Parathyroid adenoma (tissue), 2 donors: ENCODE measurements around the gene ZNF280A.

Experiments used
- H2AFZ ChIP-seq: fragments of 300-600 bp; sonication (generic); one replicate; pipeline ENCODE4 v1.7.0; 2017; ENCODE audit warnings: antibody characterized with exemption, mild to moderate bottlenecking
- H3K27ac ChIP-seq: fragments of 300-600 bp; sonication (generic); one replicate; pipeline ENCODE4 v1.7.0; 2017
- H3K27me3 ChIP-seq: fragments of 300-600 bp; sonication (generic); one replicate; pipeline ENCODE4 v1.7.0; 2017; ENCODE audit warnings: low read length; ENCODE audit not compliant: control insufficient read depth, insufficient read depth
- H3K36me3 ChIP-seq: fragments of 300-600 bp; sonication (generic); one replicate; pipeline ENCODE4 v1.7.0; 2017; ENCODE audit warnings: low read length; ENCODE audit not compliant: control insufficient read depth, insufficient read depth
- H3K4me1 ChIP-seq: fragments of 300-600 bp; sonication (generic); one replicate; pipeline ENCODE4 v1.7.0; 2017; ENCODE audit warnings: control low read depth
- H3K4me2 ChIP-seq: fragments of 300-600 bp; sonication (generic); one replicate; pipeline ENCODE4 v1.7.0; 2017; ENCODE audit warnings: low read length
- H3K4me3 ChIP-seq: fragments of 300-600 bp; sonication (generic); one replicate; pipeline ENCODE4 v1.7.0; 2017; ENCODE audit warnings: low read depth, low read length
- H3K79me2 ChIP-seq: fragments of 300-600 bp; sonication (generic); one replicate; pipeline ENCODE4 v1.7.0; 2017; ENCODE audit warnings: control low read depth
- H3K9ac ChIP-seq: fragments of 300-600 bp; sonication (generic); one replicate; pipeline ENCODE4 v1.7.0; 2017; ENCODE audit warnings: mild to moderate bottlenecking
- H3K9me3 ChIP-seq: fragments of 300-600 bp; sonication (generic); one replicate; pipeline ENCODE4 v1.7.0; 2017; ENCODE audit warnings: low read length; ENCODE audit not compliant: control insufficient read depth
- TF ChIP-seq, protein P1 (sequence below): fragments of 300-600 bp; sonication (generic); IDR thresholded peaks from one replicate; pipeline ENCODE4 v1.7.0; 2017; ENCODE audit warnings: antibody characterized with exemption, mild to moderate bottlenecking
- donor health status: primary hyperparathyroidism.

ZNF280A gene, protein sequence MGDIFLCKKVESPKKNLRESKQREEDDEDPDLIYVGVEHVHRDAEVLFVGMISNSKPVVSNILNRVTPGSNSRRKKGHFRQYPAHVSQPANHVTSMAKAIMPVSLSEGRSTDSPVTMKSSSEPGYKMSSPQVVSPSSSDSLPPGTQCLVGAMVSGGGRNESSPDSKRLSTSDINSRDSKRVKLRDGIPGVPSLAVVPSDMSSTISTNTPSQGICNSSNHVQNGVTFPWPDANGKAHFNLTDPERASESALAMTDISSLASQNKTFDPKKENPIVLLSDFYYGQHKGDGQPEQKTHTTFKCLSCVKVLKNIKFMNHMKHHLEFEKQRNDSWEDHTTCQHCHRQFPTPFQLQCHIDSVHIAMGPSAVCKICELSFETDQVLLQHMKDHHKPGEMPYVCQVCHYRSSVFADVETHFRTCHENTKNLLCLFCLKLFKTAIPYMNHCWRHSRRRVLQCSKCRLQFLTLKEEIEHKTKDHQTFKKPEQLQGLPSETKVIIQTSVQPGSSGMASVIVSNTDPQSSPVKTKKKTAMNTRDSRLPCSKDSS

GRCh38 chr22:22520020-22520656 lies at the start of gene ZNF280A:
TSS of gene ZNF280A (minus strand) at chr22:22520270. CDS start at chr22:22515630, 4,640 bp downstream.
- H3K4me1 ChIP-seq: no peaks in the 10 kb centered on the region
- H3K27ac ChIP-seq: no peak within 1 kb of the TSS
- TF ChIP-seq, protein P1, sequence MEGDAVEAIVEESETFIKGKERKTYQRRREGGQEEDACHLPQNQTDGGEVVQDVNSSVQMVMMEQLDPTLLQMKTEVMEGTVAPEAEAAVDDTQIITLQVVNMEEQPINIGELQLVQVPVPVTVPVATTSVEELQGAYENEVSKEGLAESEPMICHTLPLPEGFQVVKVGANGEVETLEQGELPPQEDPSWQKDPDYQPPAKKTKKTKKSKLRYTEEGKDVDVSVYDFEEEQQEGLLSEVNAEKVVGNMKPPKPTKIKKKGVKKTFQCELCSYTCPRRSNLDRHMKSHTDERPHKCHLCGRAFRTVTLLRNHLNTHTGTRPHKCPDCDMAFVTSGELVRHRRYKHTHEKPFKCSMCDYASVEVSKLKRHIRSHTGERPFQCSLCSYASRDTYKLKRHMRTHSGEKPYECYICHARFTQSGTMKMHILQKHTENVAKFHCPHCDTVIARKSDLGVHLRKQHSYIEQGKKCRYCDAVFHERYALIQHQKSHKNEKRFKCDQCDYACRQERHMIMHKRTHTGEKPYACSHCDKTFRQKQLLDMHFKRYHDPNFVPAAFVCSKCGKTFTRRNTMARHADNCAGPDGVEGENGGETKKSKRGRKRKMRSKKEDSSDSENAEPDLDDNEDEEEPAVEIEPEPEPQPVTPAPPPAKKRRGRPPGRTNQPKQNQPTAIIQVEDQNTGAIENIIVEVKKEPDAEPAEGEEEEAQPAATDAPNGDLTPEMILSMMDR: no peak
- H3K4me3 ChIP-seq: no peak within 1 kb of the TSS
- no peak within 1 kb of the TSS for H3K4me2 ChIP-seq
- no peak within 1 kb of the TSS for H3K9ac ChIP-seq
- H3K36me3 ChIP-seq: no peaks in the 10 kb centered on the region
- no peaks in the 10 kb centered on the region for H3K79me2 ChIP-seq
- no peaks in the 10 kb centered on the region for H3K9me3 ChIP-seq
- H3K27me3 ChIP-seq: no peaks in the 10 kb centered on the region
- no peak within 1 kb of the TSS for H2AFZ ChIP-seq

DNA sequence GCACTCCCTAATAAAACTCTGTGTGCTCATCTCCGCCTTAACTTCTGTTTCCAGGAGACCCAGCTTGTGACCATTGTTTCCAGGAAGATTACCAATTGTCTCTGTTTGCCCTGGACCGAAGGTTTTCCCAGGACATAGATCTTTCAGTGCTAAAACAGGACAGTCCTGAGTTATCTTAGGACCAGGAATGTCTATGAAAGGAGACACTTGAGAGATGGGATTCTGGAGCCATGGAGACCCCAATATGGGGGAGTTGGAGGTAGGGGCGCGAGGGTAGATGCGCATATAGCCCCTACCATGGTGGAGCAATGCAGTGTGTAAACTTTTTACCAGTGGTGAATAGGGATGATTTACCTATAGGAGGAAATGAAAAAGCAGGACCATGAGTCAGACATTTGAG lies 49.1 kb upstream of the ZNF280A start:
- no peak overlapping the region for H2AFZ ChIP-seq
- no peaks in the 10 kb centered on the region for H3K9me3 ChIP-seq
- H3K79me2 ChIP-seq: no peaks in the 10 kb centered on the region
- no peak overlapping the region for H3K9ac ChIP-seq
- no peaks in the 10 kb centered on the region for H3K36me3 ChIP-seq
- H3K4me3 ChIP-seq: no peak overlapping the region
- TF ChIP-seq, protein P1: no peak
- no peak overlapping the region for H3K4me2 ChIP-seq
- H3K27me3 ChIP-seq: no peaks in the 10 kb centered on the region
- H3K4me1 ChIP-seq: no peaks in the 10 kb centered on the region
- no peak overlapping the region for H3K27ac ChIP-seq

DNA sequence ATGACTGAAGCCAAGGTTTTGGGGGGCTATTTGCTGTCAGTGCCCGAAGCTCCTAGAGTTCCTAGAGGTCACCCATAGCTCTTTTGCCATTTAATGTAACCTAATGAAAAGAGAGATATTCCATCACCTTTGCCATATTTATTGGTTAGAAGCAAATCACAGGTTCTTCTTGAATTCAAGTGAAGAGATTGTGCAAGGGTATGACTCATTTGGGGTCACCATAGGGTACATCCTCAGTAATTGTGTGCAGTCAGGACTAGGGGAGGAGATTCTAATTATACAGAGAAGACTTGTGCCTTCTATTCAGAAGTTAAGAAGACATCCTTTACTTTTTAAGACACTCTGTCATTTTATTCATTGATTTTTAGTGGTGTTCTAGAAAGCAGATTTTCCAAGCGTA lies 45.9 kb upstream of the ZNF280A start:
- H3K36me3 ChIP-seq: no peaks in the 10 kb centered on the region
- no peak overlapping the region for H2AFZ ChIP-seq
- H3K9me3 ChIP-seq: no peaks in the 10 kb centered on the region
- H3K4me3 ChIP-seq: no peak overlapping the region
- no peaks in the 10 kb centered on the region for H3K4me1 ChIP-seq
- H3K27ac ChIP-seq: no peak overlapping the region
- no peaks in the 10 kb centered on the region for H3K27me3 ChIP-seq
- no peak overlapping the region for H3K4me2 ChIP-seq
- no peak overlapping the region for H3K9ac ChIP-seq
- no peaks in the 10 kb centered on the region for H3K79me2 ChIP-seq
- TF ChIP-seq, protein P1: no peak

DNA sequence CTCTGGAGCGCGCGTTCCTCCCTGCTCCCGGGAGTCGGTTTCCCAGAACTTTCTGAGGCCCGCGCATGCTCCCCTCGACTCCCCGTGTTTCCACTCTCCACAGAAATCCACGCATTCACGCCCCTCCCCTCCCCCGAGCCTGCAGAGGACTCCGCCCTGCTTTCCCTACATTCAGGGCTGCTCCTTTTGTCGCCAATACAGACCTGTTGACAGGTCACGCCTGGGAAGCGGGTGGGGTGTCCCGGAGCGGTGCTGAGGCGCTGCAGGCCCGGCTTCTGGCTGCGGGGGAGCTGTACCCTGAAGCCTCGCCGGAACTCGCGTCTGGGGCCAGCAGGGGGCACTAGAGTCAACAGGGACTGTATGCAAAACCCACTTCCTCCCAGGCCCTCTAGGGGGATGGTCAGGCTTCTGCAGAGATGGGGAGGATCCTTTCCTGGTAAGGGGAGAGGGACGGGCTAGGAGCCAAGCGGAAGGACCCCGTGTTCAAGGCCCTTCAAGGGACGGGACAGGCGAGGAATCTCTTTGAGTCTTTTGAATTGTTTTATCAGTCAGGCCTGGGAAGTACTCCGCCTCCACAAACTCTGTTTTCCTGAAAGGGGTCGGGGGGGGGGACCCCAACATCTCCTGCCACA lies 39.0 kb upstream of the ZNF280A start, which contains the start of gene PRAME:
Gene PRAME (minus strand): TSS at position 294 of the 632 bp plus-strand sequence. CDS start 2,433 bp downstream, outside the sequence.
- H3K27ac ChIP-seq: no peak within 1 kb of the TSS
- H3K79me2 ChIP-seq: no peaks in the 10 kb centered on the region
- H3K4me2 ChIP-seq: no peak within 1 kb of the TSS

More for the DNA sequence above, 39.0 kb upstream of the ZNF280A start, which contains the start of gene PRAME:
- Histone ChIP-seq H3K4me1 (no peaks in the 10 kb centered on the region), H3K4me3 (no peak within 1 kb of the TSS), H3K36me3 (no peaks in the 10 kb centered on the region), H2AFZ (no peak within 1 kb of the TSS), H3K9me3 (no peaks in the 10 kb centered on the region), H3K9ac (no peak within 1 kb of the TSS), H3K27me3 (no peaks in the 10 kb centered on the region)
- TF ChIP-seq, protein P1: no peak
